ENCODE measurements around the gene RNF207. TPM values are rescaled to one million over a fixed set of nuclear protein-coding genes. Genes with fewer than 3 reads are reported as not detected.

Gene RNF207
- total RNA-seq, 1 donor, result 42.7 TPM

DNA sequence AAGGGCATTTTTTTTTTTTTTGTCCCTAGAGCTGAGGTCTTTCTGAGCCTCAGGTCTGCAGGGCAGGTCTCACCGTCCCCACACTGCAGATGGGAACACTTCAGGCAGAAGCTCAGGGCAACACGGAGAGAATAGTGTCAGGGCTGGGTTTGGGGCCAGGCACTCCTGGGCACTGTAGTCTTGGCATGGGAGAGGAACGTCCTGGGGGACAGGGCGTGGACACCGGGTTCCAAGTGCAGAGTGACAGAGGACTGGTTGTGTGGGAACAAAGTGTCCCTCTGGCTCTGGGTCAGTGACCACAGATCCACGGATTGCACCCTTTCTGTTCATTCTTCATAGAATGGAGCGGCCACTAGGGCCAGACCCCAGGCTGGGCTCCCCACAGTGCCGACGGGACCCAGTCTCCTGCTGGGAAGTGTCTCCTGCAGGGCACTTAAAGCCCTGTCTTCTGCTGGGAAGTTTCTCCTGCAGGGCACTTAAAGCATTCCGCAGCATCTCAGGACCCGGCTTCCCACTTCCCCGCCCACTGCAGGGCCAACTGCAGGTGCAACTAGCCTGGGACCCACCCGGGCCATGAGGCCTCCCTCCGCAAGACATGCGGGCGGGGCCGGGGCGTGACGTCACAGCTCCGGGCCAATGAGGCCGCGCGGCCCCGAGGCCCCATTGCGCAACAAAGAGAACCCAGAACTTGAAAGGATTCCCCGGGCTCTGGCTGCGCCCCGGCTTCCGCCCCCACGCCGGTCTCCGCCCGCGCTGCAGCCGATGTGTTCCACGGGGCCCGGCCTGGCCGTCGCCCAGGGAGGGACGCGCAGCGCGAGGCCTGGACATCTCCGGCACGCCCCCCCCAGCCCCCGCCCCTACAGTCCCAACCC is 53.8 kb downstream of the RNF207 start:
- TF ChIP-seq, protein P1, sequence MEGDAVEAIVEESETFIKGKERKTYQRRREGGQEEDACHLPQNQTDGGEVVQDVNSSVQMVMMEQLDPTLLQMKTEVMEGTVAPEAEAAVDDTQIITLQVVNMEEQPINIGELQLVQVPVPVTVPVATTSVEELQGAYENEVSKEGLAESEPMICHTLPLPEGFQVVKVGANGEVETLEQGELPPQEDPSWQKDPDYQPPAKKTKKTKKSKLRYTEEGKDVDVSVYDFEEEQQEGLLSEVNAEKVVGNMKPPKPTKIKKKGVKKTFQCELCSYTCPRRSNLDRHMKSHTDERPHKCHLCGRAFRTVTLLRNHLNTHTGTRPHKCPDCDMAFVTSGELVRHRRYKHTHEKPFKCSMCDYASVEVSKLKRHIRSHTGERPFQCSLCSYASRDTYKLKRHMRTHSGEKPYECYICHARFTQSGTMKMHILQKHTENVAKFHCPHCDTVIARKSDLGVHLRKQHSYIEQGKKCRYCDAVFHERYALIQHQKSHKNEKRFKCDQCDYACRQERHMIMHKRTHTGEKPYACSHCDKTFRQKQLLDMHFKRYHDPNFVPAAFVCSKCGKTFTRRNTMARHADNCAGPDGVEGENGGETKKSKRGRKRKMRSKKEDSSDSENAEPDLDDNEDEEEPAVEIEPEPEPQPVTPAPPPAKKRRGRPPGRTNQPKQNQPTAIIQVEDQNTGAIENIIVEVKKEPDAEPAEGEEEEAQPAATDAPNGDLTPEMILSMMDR (IDR thresholded peaks at IDR 0.05; ENCODE audit: extremely low read depth, low read depth, low read length), result no peak
- no peak overlapping the region for H2AFZ ChIP-seq (ENCODE audit: low read length)
- peak overlapping the region; percentile 70 for H3K4me3 ChIP-seq (ENCODE audit: insufficient read depth, low read length)
- no peaks in the 10 kb centered on the region for H3K9me3 ChIP-seq (ENCODE audit: low read depth, low read length)
- peak overlapping the region; percentile 69 for H3K4me2 ChIP-seq (ENCODE audit: insufficient read depth, low read length)
- no peak overlapping the region for H3K27ac ChIP-seq (ENCODE audit: low read depth, low read length)
- no peaks in the 10 kb centered on the region for H3K36me3 ChIP-seq (ENCODE audit: insufficient read depth, low read length)
- H4K20me1 ChIP-seq (ENCODE audit: insufficient read depth, low read length), result peaks cover 18% of the 10 kb centered on the region
- H3K79me2 ChIP-seq (ENCODE audit: insufficient read depth, low read length), result no peaks in the 10 kb centered on the region
- H3K4me1 ChIP-seq (ENCODE audit: insufficient read depth, low read length), result no peaks in the 10 kb centered on the region
- peak; percentile 99 for DNase-seq (ENCODE audit: insufficient read length, low spot score, missing footprints)
- no peaks in the 10 kb centered on the region for H3K27me3 ChIP-seq (ENCODE audit: insufficient read depth, low read length)

DNA sequence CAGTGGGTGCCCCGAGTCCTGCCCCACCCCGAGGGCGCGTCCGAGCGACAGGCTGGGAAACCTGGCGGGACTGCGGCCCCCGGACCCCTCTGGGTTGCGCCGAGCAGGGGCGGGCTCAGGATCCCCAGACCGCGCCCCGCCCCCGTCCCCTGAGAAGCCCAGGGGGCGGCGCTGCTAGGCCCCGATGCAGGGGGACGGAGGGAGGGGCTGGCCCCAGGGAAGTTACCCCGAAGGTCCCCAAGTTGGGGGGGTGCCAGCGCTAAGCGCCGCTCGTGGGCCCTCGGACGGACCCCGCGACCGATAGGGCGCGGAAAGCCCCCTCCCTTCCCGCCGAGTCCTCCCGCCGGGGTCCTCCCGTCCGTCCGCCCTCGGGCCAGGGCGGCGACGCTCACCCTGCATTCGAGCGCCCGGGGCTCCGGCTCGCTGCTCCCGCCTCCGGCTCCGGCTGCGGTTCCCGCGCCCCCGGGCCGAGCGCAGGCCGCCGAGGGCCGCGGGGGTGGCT is 54.6 kb downstream of the RNF207 start:
- no peaks in the 10 kb centered on the region for H3K79me2 ChIP-seq (ENCODE audit: insufficient read depth, low read length)
- no peak overlapping the region for H3K27ac ChIP-seq (ENCODE audit: low read depth, low read length)
- no peak overlapping the region for H2AFZ ChIP-seq (ENCODE audit: low read length)
- no peaks in the 10 kb centered on the region for H3K36me3 ChIP-seq (ENCODE audit: insufficient read depth, low read length)
- DNase-seq (ENCODE audit: insufficient read length, low spot score, missing footprints), result peak; percentile 95
- H4K20me1 ChIP-seq (ENCODE audit: insufficient read depth, low read length), result peaks cover 18% of the 10 kb centered on the region
- no peaks in the 10 kb centered on the region for H3K27me3 ChIP-seq (ENCODE audit: insufficient read depth, low read length)
- TF ChIP-seq, protein P1 (IDR thresholded peaks at IDR 0.05; ENCODE audit: extremely low read depth, low read depth, low read length), result no peak
- no peaks in the 10 kb centered on the region for H3K9me3 ChIP-seq (ENCODE audit: low read depth, low read length)
- H3K4me3 ChIP-seq (ENCODE audit: insufficient read depth, low read length), result peak overlapping the region; percentile 70
- H3K4me2 ChIP-seq (ENCODE audit: insufficient read depth, low read length), result peak overlapping the region; percentile 69
- no peaks in the 10 kb centered on the region for H3K4me1 ChIP-seq (ENCODE audit: insufficient read depth, low read length)

DNA sequence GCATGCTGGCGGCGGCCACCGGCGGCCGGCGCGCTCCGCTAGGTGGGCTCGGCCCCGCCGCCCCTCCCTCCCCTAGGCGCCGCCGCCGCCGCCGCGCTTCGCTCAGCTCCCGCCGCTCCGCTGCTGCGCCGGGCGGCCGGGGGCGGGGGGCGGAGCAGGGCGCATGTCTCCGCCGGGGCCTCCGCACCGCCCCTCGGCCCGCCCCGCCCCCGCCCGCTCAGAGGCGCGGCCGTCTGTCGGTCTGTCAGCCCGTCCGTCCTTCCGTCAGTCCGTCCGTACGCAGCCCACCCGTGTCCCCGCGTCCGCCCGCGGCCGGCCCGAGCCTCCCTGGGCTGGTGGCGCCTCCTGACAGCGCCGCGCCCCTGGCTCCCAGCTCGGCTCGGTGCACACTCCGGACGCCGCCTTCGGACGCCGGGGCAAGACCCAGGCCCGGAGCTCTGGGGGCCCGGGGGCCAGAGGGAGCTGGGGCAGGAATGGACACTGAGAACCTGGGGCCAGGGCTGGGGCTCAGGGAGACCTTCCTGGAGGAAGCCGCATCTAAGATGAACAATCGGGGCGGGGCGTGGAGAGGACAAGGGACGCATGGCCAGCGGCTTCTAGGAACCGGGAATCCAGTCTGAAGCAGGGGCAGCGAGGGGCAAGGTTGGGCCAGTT is 55.2 kb downstream of the RNF207 start, which contains the start of gene GPR153:
Gene GPR153, minus strand, starts transcription at position 138 of the 654 bp plus-strand sequence. CDS start 6,193 bp downstream, outside the sequence.
- DNase-seq (ENCODE audit: insufficient read length, low spot score, missing footprints), result peak; percentile 97
- no peaks in the 10 kb centered on the region for H3K36me3 ChIP-seq (ENCODE audit: insufficient read depth, low read length)
- no peaks in the 10 kb centered on the region for H3K27me3 ChIP-seq (ENCODE audit: insufficient read depth, low read length)
- TF ChIP-seq, protein P1 (IDR thresholded peaks at IDR 0.05; ENCODE audit: extremely low read depth, low read depth, low read length), result no peak
- H3K79me2 ChIP-seq (ENCODE audit: insufficient read depth, low read length), result no peaks in the 10 kb centered on the region
- H3K4me2 ChIP-seq (ENCODE audit: insufficient read depth, low read length), result peak within 1 kb of the TSS; percentile 71
- H2AFZ ChIP-seq (ENCODE audit: low read length), result peak within 1 kb of the TSS; percentile 29
- peak within 1 kb of the TSS; percentile 70 for H3K4me3 ChIP-seq (ENCODE audit: insufficient read depth, low read length)
- no peaks in the 10 kb centered on the region for H3K4me1 ChIP-seq (ENCODE audit: insufficient read depth, low read length)
- H4K20me1 ChIP-seq (ENCODE audit: insufficient read depth, low read length), result peaks cover 18% of the 10 kb centered on the region
- no peaks in the 10 kb centered on the region for H3K9me3 ChIP-seq (ENCODE audit: low read depth, low read length)
- no peak within 1 kb of the TSS for H3K27ac ChIP-seq (ENCODE audit: low read depth, low read length)

DNA sequence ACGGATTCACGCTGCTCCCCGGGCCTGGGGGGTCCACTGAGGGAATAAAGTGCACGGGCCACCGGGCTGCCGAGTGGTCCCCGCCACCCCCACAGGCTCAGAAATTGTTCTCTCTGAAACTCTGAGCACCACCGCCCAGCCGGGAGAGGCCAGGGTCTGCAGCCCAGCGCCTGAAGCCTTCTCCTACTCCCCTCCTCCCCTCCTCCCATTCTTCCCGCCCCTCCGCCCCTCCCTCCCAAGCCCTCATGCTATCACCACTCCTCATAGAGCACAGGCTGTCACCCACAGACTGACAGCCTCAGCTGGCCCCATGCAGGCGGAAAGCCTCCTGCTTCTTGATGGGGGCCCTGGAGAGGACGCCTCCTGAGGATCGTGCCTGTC is 55.7 kb downstream of the RNF207 start:
- Histone ChIP-seq H3K27ac (ENCODE audit: low read depth, low read length) (no peak overlapping the region), H4K20me1 (ENCODE audit: insufficient read depth, low read length) (peaks cover 18% of the 10 kb centered on the region), H3K27me3 (ENCODE audit: insufficient read depth, low read length) (no peaks in the 10 kb centered on the region), H3K4me2 (ENCODE audit: insufficient read depth, low read length) (peak overlapping the region; percentile 71), H3K4me3 (ENCODE audit: insufficient read depth, low read length) (peak overlapping the region; percentile 66), H3K36me3 (ENCODE audit: insufficient read depth, low read length) (no peaks in the 10 kb centered on the region), H3K4me1 (ENCODE audit: insufficient read depth, low read length) (no peaks in the 10 kb centered on the region), H3K79me2 (ENCODE audit: insufficient read depth, low read length) (no peaks in the 10 kb centered on the region), H3K9me3 (ENCODE audit: low read depth, low read length) (no peaks in the 10 kb centered on the region), H2AFZ (ENCODE audit: low read length) (no peak overlapping the region)
- no peak for DNase-seq (ENCODE audit: insufficient read length, low spot score, missing footprints)
- TF ChIP-seq, protein P1 (IDR thresholded peaks at IDR 0.05; ENCODE audit: extremely low read depth, low read depth, low read length), result no peak

Measured in osteoblast (primary cell).